ENCODE results near the gene SPATA31C2. TPM values are rescaled to one million over a fixed set of nuclear protein-coding genes. Genes with fewer than 3 reads are reported as not detected.
"Not testable (repeated sequence)": the region's sequence is repeated elsewhere in the genome, so short reads cannot be mapped to it uniquely, and the experiment has no call there.

The SPATA31C2 gene
- total RNA-seq, 1 donor from 2014 or later: not detected

- H3K4me3 ChIP-seq (ENCODE audit: low read depth, low read length); H3K27me3 ChIP-seq (ENCODE audit: control insufficient read depth, insufficient read depth, low read length); DNase-seq (ENCODE audit: low read depth); H3K36me3 ChIP-seq (ENCODE audit: control insufficient read depth, insufficient read depth, low read length): not testable (repeated sequence)
- FAIRE-seq: peak; percentile 93
These were observed 24.8 kb downstream of the SPATA31C2 start for GRCh38 chr9:88113156-88114130.

DNA sequence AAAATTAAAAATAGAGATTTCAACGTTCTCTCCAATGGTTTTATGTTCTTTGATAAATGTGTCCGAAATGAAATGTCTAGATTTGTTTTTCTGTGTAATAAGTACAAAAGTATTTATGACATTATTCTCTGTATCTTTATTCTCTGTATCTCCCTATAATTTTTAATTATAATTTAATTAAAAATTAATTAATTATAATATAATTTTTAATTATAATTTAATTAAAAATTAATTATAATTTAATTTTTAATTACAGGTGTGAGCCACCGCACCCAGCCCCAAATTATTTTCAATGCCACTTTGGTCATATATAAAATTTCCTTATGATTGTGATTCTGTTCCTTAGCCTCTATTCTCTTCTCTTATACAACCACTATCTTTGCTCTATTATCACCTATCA is 28.2 kb downstream of the SPATA31C2 start:
- no peak overlapping the region for H3K4me3 ChIP-seq (ENCODE audit: low read depth, low read length)
- TF ChIP-seq, protein P1, sequence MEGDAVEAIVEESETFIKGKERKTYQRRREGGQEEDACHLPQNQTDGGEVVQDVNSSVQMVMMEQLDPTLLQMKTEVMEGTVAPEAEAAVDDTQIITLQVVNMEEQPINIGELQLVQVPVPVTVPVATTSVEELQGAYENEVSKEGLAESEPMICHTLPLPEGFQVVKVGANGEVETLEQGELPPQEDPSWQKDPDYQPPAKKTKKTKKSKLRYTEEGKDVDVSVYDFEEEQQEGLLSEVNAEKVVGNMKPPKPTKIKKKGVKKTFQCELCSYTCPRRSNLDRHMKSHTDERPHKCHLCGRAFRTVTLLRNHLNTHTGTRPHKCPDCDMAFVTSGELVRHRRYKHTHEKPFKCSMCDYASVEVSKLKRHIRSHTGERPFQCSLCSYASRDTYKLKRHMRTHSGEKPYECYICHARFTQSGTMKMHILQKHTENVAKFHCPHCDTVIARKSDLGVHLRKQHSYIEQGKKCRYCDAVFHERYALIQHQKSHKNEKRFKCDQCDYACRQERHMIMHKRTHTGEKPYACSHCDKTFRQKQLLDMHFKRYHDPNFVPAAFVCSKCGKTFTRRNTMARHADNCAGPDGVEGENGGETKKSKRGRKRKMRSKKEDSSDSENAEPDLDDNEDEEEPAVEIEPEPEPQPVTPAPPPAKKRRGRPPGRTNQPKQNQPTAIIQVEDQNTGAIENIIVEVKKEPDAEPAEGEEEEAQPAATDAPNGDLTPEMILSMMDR (IDR thresholded peaks at IDR 0.05; ENCODE audit: insufficient read depth, low read length, severe bottlenecking): no peak
- no peaks in the 10 kb centered on the region for H3K27me3 ChIP-seq (ENCODE audit: control insufficient read depth, insufficient read depth, low read length)
- H3K36me3 ChIP-seq (ENCODE audit: control insufficient read depth, insufficient read depth, low read length): no peaks in the 10 kb centered on the region
- DNase-seq (ENCODE audit: low read depth): no peak
- FAIRE-seq: no peak

- DNase-seq (ENCODE audit: low read depth): no peak
- H3K36me3 ChIP-seq (ENCODE audit: control insufficient read depth, insufficient read depth, low read length): no peaks in the 10 kb centered on the region
- TF ChIP-seq, protein P1 (IDR thresholded peaks at IDR 0.05; ENCODE audit: insufficient read depth, low read length, severe bottlenecking): no peak
- FAIRE-seq: no peak
- no peaks in the 10 kb centered on the region for H3K27me3 ChIP-seq (ENCODE audit: control insufficient read depth, insufficient read depth, low read length)
- no peak overlapping the region for H3K4me3 ChIP-seq (ENCODE audit: low read depth, low read length)
These were observed 29.5 kb downstream of the SPATA31C2 start for GRCh38 chr9:88108779-88109178.

GRCh38 chr9:88106492-88106891 is 31.8 kb downstream of the SPATA31C2 start:
- H3K36me3 ChIP-seq (ENCODE audit: control insufficient read depth, insufficient read depth, low read length): no peaks in the 10 kb centered on the region
- H3K27me3 ChIP-seq (ENCODE audit: control insufficient read depth, insufficient read depth, low read length): no peaks in the 10 kb centered on the region
- H3K4me3 ChIP-seq (ENCODE audit: low read depth, low read length): no peak overlapping the region
- FAIRE-seq (no peak), DNase-seq (ENCODE audit: low read depth) (peak; percentile 47)
- TF ChIP-seq, protein P1 (IDR thresholded peaks at IDR 0.05; ENCODE audit: insufficient read depth, low read length, severe bottlenecking): peak; percentile 50

DNA sequence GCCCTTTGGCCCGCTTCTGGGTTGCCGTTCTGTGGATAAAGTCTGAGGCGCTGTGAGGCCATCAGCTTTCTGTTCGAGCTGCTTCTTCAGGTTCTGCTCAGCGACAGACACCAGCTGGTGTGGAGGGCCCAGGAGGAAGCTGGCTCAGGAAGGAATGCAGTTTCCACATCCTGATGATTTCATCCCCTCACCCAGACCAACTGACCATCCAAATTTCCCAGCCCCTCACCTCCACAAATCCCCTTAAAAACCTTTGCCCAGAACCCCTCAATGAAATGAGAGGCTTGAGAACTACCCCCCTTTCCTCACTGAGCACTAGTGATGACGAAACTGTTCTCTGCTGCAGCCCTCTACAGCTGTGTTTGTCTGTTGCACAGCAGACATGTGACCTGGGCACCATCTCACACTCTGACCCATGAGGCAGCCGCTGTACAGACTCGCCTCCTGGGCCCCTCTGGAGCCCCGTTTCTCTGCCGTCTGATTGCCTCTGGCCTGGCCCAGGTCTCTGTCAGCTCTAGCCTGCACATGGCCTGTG is 45.4 kb downstream of the SPATA31C2 start:
- TF ChIP-seq, protein P1 (IDR thresholded peaks at IDR 0.05; ENCODE audit: insufficient read depth, low read length, severe bottlenecking): no peak
- H3K27me3 ChIP-seq (ENCODE audit: control insufficient read depth, insufficient read depth, low read length): no peaks in the 10 kb centered on the region
- no peaks in the 10 kb centered on the region for H3K36me3 ChIP-seq (ENCODE audit: control insufficient read depth, insufficient read depth, low read length)
- FAIRE-seq (no peak), DNase-seq (ENCODE audit: low read depth) (no peak)
- no peak overlapping the region for H3K4me3 ChIP-seq (ENCODE audit: low read depth, low read length)

DNA sequence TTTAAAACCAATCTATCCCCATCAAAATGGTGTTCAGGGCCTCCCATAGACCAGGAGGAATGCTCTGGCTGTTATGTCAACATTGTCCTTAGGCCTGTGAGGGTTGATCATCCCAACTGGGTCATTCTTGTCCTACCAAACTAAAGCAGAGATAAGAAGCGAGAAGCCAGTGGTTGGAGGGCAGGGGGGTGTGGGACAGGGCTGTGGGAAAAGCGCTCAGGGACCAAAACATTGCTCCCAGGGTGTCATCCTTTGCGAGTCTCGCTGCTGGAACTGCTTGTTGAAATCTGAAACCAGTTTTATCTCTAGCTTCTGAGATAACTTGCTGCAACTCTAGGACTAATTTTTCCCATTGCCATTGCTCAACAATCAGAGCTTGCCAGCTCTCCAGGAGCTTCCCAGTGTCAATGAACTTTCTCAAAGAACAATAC is 48.1 kb downstream of the SPATA31C2 start:
- no peak for FAIRE-seq
- Histone ChIP-seq H3K27me3 (ENCODE audit: control insufficient read depth, insufficient read depth, low read length) (no peaks in the 10 kb centered on the region), H3K36me3 (ENCODE audit: control insufficient read depth, insufficient read depth, low read length) (no peaks in the 10 kb centered on the region), H3K4me3 (ENCODE audit: low read depth, low read length) (no peak overlapping the region)
- no peak for DNase-seq (ENCODE audit: low read depth)
- TF ChIP-seq, protein P1 (IDR thresholded peaks at IDR 0.05; ENCODE audit: insufficient read depth, low read length, severe bottlenecking): no peak
